Measurements from ENCODE around the gene KCTD21.

The KCTD21 gene

GRCh38 chr11:78216571-78217287, 28.3 kb upstream of the KCTD21 start:
- DNase-seq (ENCODE audit: insufficient read length), result no peak
- TF ChIP-seq TAF1 (IDR thresholded peaks at IDR 0.05; ENCODE audit: borderline replicate concordance, low read depth, low read length) (no peak), POLR2A (IDR thresholded peaks at IDR 0.05; ENCODE audit: low read depth, low read length) (no peak), POLR2AphosphoS5 (IDR thresholded peaks at IDR 0.05; ENCODE audit: low read depth, low read length) (no peak)

GRCh38 chr11:78216021-78216420, 27.6 kb upstream of the KCTD21 start:
- TF ChIP-seq POLR2A (IDR thresholded peaks at IDR 0.05; ENCODE audit: low read depth, low read length), result no peak
- TF ChIP-seq POLR2AphosphoS5 (IDR thresholded peaks at IDR 0.05; ENCODE audit: low read depth, low read length), result no peak
- no peak for TF ChIP-seq TAF1 (IDR thresholded peaks at IDR 0.05; ENCODE audit: borderline replicate concordance, low read depth, low read length)
- FAIRE-seq (no peak), DNase-seq (ENCODE audit: insufficient read length) (no peak)

More at GRCh38 chr11:78216571-78217287, 28.3 kb upstream of the KCTD21 start:
- no peak for FAIRE-seq

- DNase-seq (ENCODE audit: insufficient read length), result no peak
- no peak for FAIRE-seq
- TF ChIP-seq POLR2A (IDR thresholded peaks at IDR 0.05; ENCODE audit: low read depth, low read length) (no peak), POLR2AphosphoS5 (IDR thresholded peaks at IDR 0.05; ENCODE audit: low read depth, low read length) (no peak), TAF1 (IDR thresholded peaks at IDR 0.05; ENCODE audit: borderline replicate concordance, low read depth, low read length) (no peak)
Observed at GRCh38 chr11:78214331-78215194, 26.1 kb upstream of the KCTD21 start.

GRCh38 chr11:78213526-78214330, 25.3 kb upstream of the KCTD21 start:
- DNase-seq (ENCODE audit: insufficient read length) (no peak), FAIRE-seq (no peak)
- no peak for TF ChIP-seq TAF1 (IDR thresholded peaks at IDR 0.05; ENCODE audit: borderline replicate concordance, low read depth, low read length)

GRCh38 chr11:78212586-78213371, 24.4 kb upstream of the KCTD21 start:
- TF ChIP-seq POLR2A (IDR thresholded peaks at IDR 0.05; ENCODE audit: low read depth, low read length) (no peak), TAF1 (IDR thresholded peaks at IDR 0.05; ENCODE audit: borderline replicate concordance, low read depth, low read length) (no peak), POLR2AphosphoS5 (IDR thresholded peaks at IDR 0.05; ENCODE audit: low read depth, low read length) (no peak)
- no peak for FAIRE-seq
- DNase-seq (ENCODE audit: insufficient read length), result no peak

- DNase-seq (ENCODE audit: insufficient read length) (no peak), FAIRE-seq (no peak)
- TF ChIP-seq POLR2A (IDR thresholded peaks at IDR 0.05; ENCODE audit: low read depth, low read length) (no peak), POLR2AphosphoS5 (IDR thresholded peaks at IDR 0.05; ENCODE audit: low read depth, low read length) (no peak), TAF1 (IDR thresholded peaks at IDR 0.05; ENCODE audit: borderline replicate concordance, low read depth, low read length) (no peak)
Observed at GRCh38 chr11:78211565-78211964, 23.1 kb upstream of the KCTD21 start.

GRCh38 chr11:78210000-78210608, 21.7 kb upstream of the KCTD21 start:
- DNase-seq (ENCODE audit: insufficient read length) (no peak), FAIRE-seq (no peak)
- TF ChIP-seq POLR2AphosphoS5 (IDR thresholded peaks at IDR 0.05; ENCODE audit: low read depth, low read length) (no peak), TAF1 (IDR thresholded peaks at IDR 0.05; ENCODE audit: borderline replicate concordance, low read depth, low read length) (no peak), POLR2A (IDR thresholded peaks at IDR 0.05; ENCODE audit: low read depth, low read length) (no peak)

- FAIRE-seq (no peak), DNase-seq (ENCODE audit: insufficient read length) (no peak)
- TF ChIP-seq POLR2A (IDR thresholded peaks at IDR 0.05; ENCODE audit: low read depth, low read length) (no peak), POLR2AphosphoS5 (IDR thresholded peaks at IDR 0.05; ENCODE audit: low read depth, low read length) (no peak), TAF1 (IDR thresholded peaks at IDR 0.05; ENCODE audit: borderline replicate concordance, low read depth, low read length) (no peak)
Observed at GRCh38 chr11:78209478-78209877, 21.1 kb upstream of the KCTD21 start.

- no peak for DNase-seq (ENCODE audit: insufficient read length)
- TF ChIP-seq POLR2A (IDR thresholded peaks at IDR 0.05; ENCODE audit: low read depth, low read length), result no peak
- no peak for TF ChIP-seq TAF1 (IDR thresholded peaks at IDR 0.05; ENCODE audit: borderline replicate concordance, low read depth, low read length)
- TF ChIP-seq POLR2AphosphoS5 (IDR thresholded peaks at IDR 0.05; ENCODE audit: low read depth, low read length), result no peak
- FAIRE-seq, result no peak
Observed at GRCh38 chr11:78208257-78209165, 20.1 kb upstream of the KCTD21 start.
